Measurements from ENCODE around the gene DPYSL3. TPM values are rescaled to one million over a fixed set of nuclear protein-coding genes. Genes with fewer than 3 reads are reported as not detected.

Gene DPYSL3
- total and polyA plus RNA-seq, 2 donors = 3.7 to 9.2 TPM

- H3K27ac ChIP-seq (ENCODE audit: low read depth in 1 of 2, low read length in 1 of 2) = no peak overlapping the region
- 96% methylated on average over 2 of the region's 2 CpGs for WGBS
- H3K4me1 ChIP-seq (ENCODE audit: control insufficient read depth in 2 of 2, insufficient read depth in 2 of 2, low read length in 2 of 2) = no peaks in the 10 kb centered on the region
These were observed 100.9 kb downstream of the DPYSL3 start for GRCh38 chr5:147408980-147409379.

GRCh38 chr5:147407094-147407681 lies 102.7 kb downstream of the DPYSL3 start:
- Histone ChIP-seq H3K36me3 (ENCODE audit: control insufficient read depth in 2 of 2, insufficient read depth in 2 of 2, low read length in 1 of 2) (no peaks in the 10 kb centered on the region), H3K27ac (ENCODE audit: low read depth in 1 of 2, low read length in 1 of 2) (no peak overlapping the region), H3K4me1 (ENCODE audit: control insufficient read depth in 2 of 2, insufficient read depth in 2 of 2, low read length in 2 of 2) (no peaks in the 10 kb centered on the region), H3K9me3 (ENCODE audit: control insufficient read depth in 2 of 2, insufficient read depth in 1 of 2, low read length in 1 of 2) (no peaks in the 10 kb centered on the region), H3K4me3 (ENCODE audit: low read length in 2 of 2) (no peak overlapping the region), H3K27me3 (ENCODE audit: control insufficient read depth in 2 of 2, insufficient read depth in 1 of 2, low read length in 1 of 2) (no peaks in the 10 kb centered on the region)
- DNase-seq (ENCODE audit: low read depth in 6 of 9, low spot score in 9 of 9) = no peak
- 90% methylated on average over 8 of the region's 8 CpGs for WGBS

More at GRCh38 chr5:147408980-147409379, 100.9 kb downstream of the DPYSL3 start:
- H3K36me3 ChIP-seq (ENCODE audit: control insufficient read depth in 2 of 2, insufficient read depth in 2 of 2, low read length in 1 of 2) = no peaks in the 10 kb centered on the region
- no peak overlapping the region for H3K4me3 ChIP-seq (ENCODE audit: low read length in 2 of 2)
- no peaks in the 10 kb centered on the region for H3K9me3 ChIP-seq (ENCODE audit: control insufficient read depth in 2 of 2, insufficient read depth in 1 of 2, low read length in 1 of 2)
- no peaks in the 10 kb centered on the region for H3K27me3 ChIP-seq (ENCODE audit: control insufficient read depth in 2 of 2, insufficient read depth in 1 of 2, low read length in 1 of 2)
- no peak for DNase-seq (ENCODE audit: low read depth in 6 of 9, low spot score in 9 of 9)

GRCh38 chr5:147406636-147407035 lies 103.2 kb downstream of the DPYSL3 start:
- WGBS = 94% methylated on average over 1 of the region's 1 CpG
- Histone ChIP-seq H3K27me3 (ENCODE audit: control insufficient read depth in 2 of 2, insufficient read depth in 1 of 2, low read length in 1 of 2) (no peaks in the 10 kb centered on the region), H3K9me3 (ENCODE audit: control insufficient read depth in 2 of 2, insufficient read depth in 1 of 2, low read length in 1 of 2) (no peaks in the 10 kb centered on the region), H3K4me3 (ENCODE audit: low read length in 2 of 2) (no peak overlapping the region), H3K4me1 (ENCODE audit: control insufficient read depth in 2 of 2, insufficient read depth in 2 of 2, low read length in 2 of 2) (no peaks in the 10 kb centered on the region), H3K36me3 (ENCODE audit: control insufficient read depth in 2 of 2, insufficient read depth in 2 of 2, low read length in 1 of 2) (no peaks in the 10 kb centered on the region), H3K27ac (ENCODE audit: low read depth in 1 of 2, low read length in 1 of 2) (no peak overlapping the region)
- DNase-seq (ENCODE audit: low read depth in 6 of 9, low spot score in 9 of 9) = no peak

- no peak overlapping the region for H3K4me3 ChIP-seq (ENCODE audit: low read length in 2 of 2)
- peak overlapping the region in 1 of 2 donors; percentile 31 for H3K27ac ChIP-seq (ENCODE audit: low read depth in 1 of 2, low read length in 1 of 2)
- H3K36me3 ChIP-seq (ENCODE audit: control insufficient read depth in 2 of 2, insufficient read depth in 2 of 2, low read length in 1 of 2) = no peaks in the 10 kb centered on the region
- 93% methylated on average over 1 of the region's 1 CpG for WGBS
- no peak for DNase-seq (ENCODE audit: low read depth in 6 of 9, low spot score in 9 of 9)
- H3K4me1 ChIP-seq (ENCODE audit: control insufficient read depth in 2 of 2, insufficient read depth in 2 of 2, low read length in 2 of 2) = no peaks in the 10 kb centered on the region
- H3K27me3 ChIP-seq (ENCODE audit: control insufficient read depth in 2 of 2, insufficient read depth in 1 of 2, low read length in 1 of 2) = no peaks in the 10 kb centered on the region
- no peaks in the 10 kb centered on the region for H3K9me3 ChIP-seq (ENCODE audit: control insufficient read depth in 2 of 2, insufficient read depth in 1 of 2, low read length in 1 of 2)
These were observed 105.2 kb downstream of the DPYSL3 start for GRCh38 chr5:147404706-147405105.

GRCh38 chr5:147403651-147404640 lies 105.9 kb downstream of the DPYSL3 start:
- Histone ChIP-seq H3K4me3 (ENCODE audit: low read length in 2 of 2) (no peak overlapping the region), H3K27me3 (ENCODE audit: control insufficient read depth in 2 of 2, insufficient read depth in 1 of 2, low read length in 1 of 2) (no peaks in the 10 kb centered on the region), H3K9me3 (ENCODE audit: control insufficient read depth in 2 of 2, insufficient read depth in 1 of 2, low read length in 1 of 2) (no peaks in the 10 kb centered on the region), H3K27ac (ENCODE audit: low read depth in 1 of 2, low read length in 1 of 2) (peak overlapping the region in 1 of 2 donors; percentile 31), H3K4me1 (ENCODE audit: control insufficient read depth in 2 of 2, insufficient read depth in 2 of 2, low read length in 2 of 2) (no peaks in the 10 kb centered on the region), H3K36me3 (ENCODE audit: control insufficient read depth in 2 of 2, insufficient read depth in 2 of 2, low read length in 1 of 2) (no peaks in the 10 kb centered on the region)
- WGBS = 90% methylated on average over 15 of the region's 15 CpGs
- no peak for DNase-seq (ENCODE audit: low read depth in 6 of 9, low spot score in 9 of 9)

GRCh38 chr5:147400881-147401280 lies 109.0 kb downstream of the DPYSL3 start:
- Histone ChIP-seq H3K36me3 (ENCODE audit: control insufficient read depth in 2 of 2, insufficient read depth in 2 of 2, low read length in 1 of 2) (no peaks in the 10 kb centered on the region), H3K4me3 (ENCODE audit: low read length in 2 of 2) (no peak overlapping the region), H3K4me1 (ENCODE audit: control insufficient read depth in 2 of 2, insufficient read depth in 2 of 2, low read length in 2 of 2) (no peaks in the 10 kb centered on the region), H3K27me3 (ENCODE audit: control insufficient read depth in 2 of 2, insufficient read depth in 1 of 2, low read length in 1 of 2) (no peaks in the 10 kb centered on the region), H3K27ac (ENCODE audit: low read depth in 1 of 2, low read length in 1 of 2) (no peak overlapping the region), H3K9me3 (ENCODE audit: control insufficient read depth in 2 of 2, insufficient read depth in 1 of 2, low read length in 1 of 2) (no peaks in the 10 kb centered on the region)
- no peak for DNase-seq (ENCODE audit: low read depth in 6 of 9, low spot score in 9 of 9)

- Histone ChIP-seq H3K4me3 (ENCODE audit: low read length in 2 of 2) (no peak overlapping the region), H3K9me3 (ENCODE audit: control insufficient read depth in 2 of 2, insufficient read depth in 1 of 2, low read length in 1 of 2) (no peaks in the 10 kb centered on the region), H3K27me3 (ENCODE audit: control insufficient read depth in 2 of 2, insufficient read depth in 1 of 2, low read length in 1 of 2) (no peaks in the 10 kb centered on the region), H3K27ac (ENCODE audit: low read depth in 1 of 2, low read length in 1 of 2) (no peak overlapping the region), H3K4me1 (ENCODE audit: control insufficient read depth in 2 of 2, insufficient read depth in 2 of 2, low read length in 2 of 2) (no peaks in the 10 kb centered on the region), H3K36me3 (ENCODE audit: control insufficient read depth in 2 of 2, insufficient read depth in 2 of 2, low read length in 1 of 2) (no peaks in the 10 kb centered on the region)
- 88% methylated on average over 7 of the region's 7 CpGs for WGBS
- no peak for DNase-seq (ENCODE audit: low read depth in 6 of 9, low spot score in 9 of 9)
These were observed 109.6 kb downstream of the DPYSL3 start for GRCh38 chr5:147400126-147400809.

- 97% methylated on average over 9 of the region's 9 CpGs for WGBS
- Histone ChIP-seq H3K27me3 (ENCODE audit: control insufficient read depth in 2 of 2, insufficient read depth in 1 of 2, low read length in 1 of 2) (no peaks in the 10 kb centered on the region), H3K36me3 (ENCODE audit: control insufficient read depth in 2 of 2, insufficient read depth in 2 of 2, low read length in 1 of 2) (no peaks in the 10 kb centered on the region), H3K27ac (ENCODE audit: low read depth in 1 of 2, low read length in 1 of 2) (no peak overlapping the region), H3K9me3 (ENCODE audit: control insufficient read depth in 2 of 2, insufficient read depth in 1 of 2, low read length in 1 of 2) (no peaks in the 10 kb centered on the region), H3K4me1 (ENCODE audit: control insufficient read depth in 2 of 2, insufficient read depth in 2 of 2, low read length in 2 of 2) (no peaks in the 10 kb centered on the region), H3K4me3 (ENCODE audit: low read length in 2 of 2) (no peak overlapping the region)
- no peak for DNase-seq (ENCODE audit: low read depth in 6 of 9, low spot score in 9 of 9)
These were observed 111.0 kb downstream of the DPYSL3 start for GRCh38 chr5:147398860-147399259.

- DNase-seq (ENCODE audit: low read depth in 6 of 9, low spot score in 9 of 9) = no peak
- no peak overlapping the region for H3K27ac ChIP-seq (ENCODE audit: low read depth in 1 of 2, low read length in 1 of 2)
- no peaks in the 10 kb centered on the region for H3K9me3 ChIP-seq (ENCODE audit: control insufficient read depth in 2 of 2, insufficient read depth in 1 of 2, low read length in 1 of 2)
- no peaks in the 10 kb centered on the region for H3K36me3 ChIP-seq (ENCODE audit: control insufficient read depth in 2 of 2, insufficient read depth in 2 of 2, low read length in 1 of 2)
- no peaks in the 10 kb centered on the region for H3K27me3 ChIP-seq (ENCODE audit: control insufficient read depth in 2 of 2, insufficient read depth in 1 of 2, low read length in 1 of 2)
- WGBS = 95% methylated on average over 11 of the region's 11 CpGs
- no peaks in the 10 kb centered on the region for H3K4me1 ChIP-seq (ENCODE audit: control insufficient read depth in 2 of 2, insufficient read depth in 2 of 2, low read length in 2 of 2)
- H3K4me3 ChIP-seq (ENCODE audit: low read length in 2 of 2) = no peak overlapping the region
These were observed 112.3 kb downstream of the DPYSL3 start for GRCh38 chr5:147397616-147398015.
